ENCODE results near the gene CAMK4. TPM values are rescaled to one million over a fixed set of nuclear protein-coding genes. Genes with fewer than 3 reads are reported as not detected.

The CAMK4 gene
- total and polyA plus RNA-seq, 2 experiments from 2014 or later: 4.2 to 7.3 TPM

- TF ChIP-seq CTCF (conservative IDR thresholded peaks at IDR 0.05; ENCODE audit: low read depth in 2 of 2) (no peak), NANOG (IDR thresholded peaks at IDR 0.05; ENCODE audit: borderline replicate concordance) (no peak), JUNB (IDR thresholded peaks at IDR 0.05; ENCODE audit: unreplicated experiment) (no peak), STAT1 (IDR thresholded peaks at IDR 0.05; ENCODE audit: unreplicated experiment) (no peak), ETS1 (IDR thresholded peaks at IDR 0.05) (no peak)
Measured at GRCh38 chr5:111308951-111309350, 84.8 kb downstream of the CAMK4 start (continued).

GRCh38 chr5:111309384-111309783 is 85.2 kb downstream of the CAMK4 start:
- Histone ChIP-seq H3K36me3 (ENCODE audit: insufficient read depth) (no peaks in the 10 kb centered on the region), H3K4me3 (no peak overlapping the region), H3F3A (replicated peaks; ENCODE audit: low read depth) (no peaks in the 10 kb centered on the region), H3K27me3 (ENCODE audit: insufficient read depth) (no peaks in the 10 kb centered on the region), H4K20me1 (replicated peaks; ENCODE audit: insufficient read depth) (no peaks in the 10 kb centered on the region), H3K4me1 (ENCODE audit: insufficient read depth) (peaks cover 6% of the 10 kb centered on the region), H3K27ac (ENCODE audit: low read depth) (no peak overlapping the region), H2AFZ (no peak overlapping the region), H3K4me2 (no peak overlapping the region), H3K9me2 (ENCODE audit: insufficient read depth) (no peaks in the 10 kb centered on the region), H3K79me2 (replicated peaks; ENCODE audit: insufficient read depth) (no peaks in the 10 kb centered on the region)
- Mint-ChIP-seq H3K27ac (peak overlapping the region; percentile 29), H3K36me3 (ENCODE audit: low read depth) (no peaks in the 10 kb centered on the region), H3K9me3 (no peaks in the 10 kb centered on the region), H3K27me3 (ENCODE audit: insufficient read depth, low read depth, poor library complexity) (no peaks in the 10 kb centered on the region), H3K4me3 (no peak overlapping the region), H3K4me1 (peaks cover 12% of the 10 kb centered on the region)
- DNase-seq (ENCODE audit: low spot score): no peak
- ATAC-seq: no peak; the same call in 2 of the 3 replicates
- TF ChIP-seq ZNF331 (CRISPR knock-in tag; IDR thresholded peaks at IDR 0.05; ENCODE audit: low read depth) (no peak), JUNB (IDR thresholded peaks at IDR 0.05; ENCODE audit: unreplicated experiment) (no peak), POLR2AphosphoS5 (IDR thresholded peaks at IDR 0.05; ENCODE audit: low read depth) (no peak), EZH2 (IDR thresholded peaks at IDR 0.05; ENCODE audit: low read depth, unreplicated experiment) (no peak), ZNF462 (CRISPR knock-in tag; IDR thresholded peaks at IDR 0.05) (no peak), STAT1 (IDR thresholded peaks at IDR 0.05; ENCODE audit: unreplicated experiment) (no peak), EZH2phosphoT487 (IDR thresholded peaks at IDR 0.05; ENCODE audit: unreplicated experiment) (no peak), CREB1 (CRISPR knock-in tag; IDR thresholded peaks at IDR 0.05; ENCODE audit: low read depth) (no peak), CTCF (conservative IDR thresholded peaks at IDR 0.05; ENCODE audit: low read depth in 2 of 2) (no peak), NANOG (IDR thresholded peaks at IDR 0.05; ENCODE audit: borderline replicate concordance) (no peak), ZNF114 (CRISPR knock-in tag; IDR thresholded peaks at IDR 0.05) (no peak)
